Erythroblast (primary cell): Measurements from ENCODE around the gene USP6.
"Not testable (repeated sequence)": the region's sequence is repeated elsewhere in the genome, so short reads cannot be mapped to it uniquely, and the experiment has no call there.

ENCODE experiments used
- DNase-seq, 2 experiments: peaks; one replicate each; lab custom pipeline; 2025; lab: John Stamatoyannopoulos, UW
- GATA1 ChIP-seq: IDR thresholded peaks from 2 replicates; pipeline ENCODE4 v1.6.1; 2011; ENCODE audit warnings: low read depth, mild to moderate bottlenecking, control low read depth, low read length, moderate library complexity
- POLR2A ChIP-seq: IDR thresholded peaks from 2 replicates; pipeline ENCODE4 v1.6.1; 2011; ENCODE audit warnings: mild to moderate bottlenecking, low read length

USP6 gene

DNA sequence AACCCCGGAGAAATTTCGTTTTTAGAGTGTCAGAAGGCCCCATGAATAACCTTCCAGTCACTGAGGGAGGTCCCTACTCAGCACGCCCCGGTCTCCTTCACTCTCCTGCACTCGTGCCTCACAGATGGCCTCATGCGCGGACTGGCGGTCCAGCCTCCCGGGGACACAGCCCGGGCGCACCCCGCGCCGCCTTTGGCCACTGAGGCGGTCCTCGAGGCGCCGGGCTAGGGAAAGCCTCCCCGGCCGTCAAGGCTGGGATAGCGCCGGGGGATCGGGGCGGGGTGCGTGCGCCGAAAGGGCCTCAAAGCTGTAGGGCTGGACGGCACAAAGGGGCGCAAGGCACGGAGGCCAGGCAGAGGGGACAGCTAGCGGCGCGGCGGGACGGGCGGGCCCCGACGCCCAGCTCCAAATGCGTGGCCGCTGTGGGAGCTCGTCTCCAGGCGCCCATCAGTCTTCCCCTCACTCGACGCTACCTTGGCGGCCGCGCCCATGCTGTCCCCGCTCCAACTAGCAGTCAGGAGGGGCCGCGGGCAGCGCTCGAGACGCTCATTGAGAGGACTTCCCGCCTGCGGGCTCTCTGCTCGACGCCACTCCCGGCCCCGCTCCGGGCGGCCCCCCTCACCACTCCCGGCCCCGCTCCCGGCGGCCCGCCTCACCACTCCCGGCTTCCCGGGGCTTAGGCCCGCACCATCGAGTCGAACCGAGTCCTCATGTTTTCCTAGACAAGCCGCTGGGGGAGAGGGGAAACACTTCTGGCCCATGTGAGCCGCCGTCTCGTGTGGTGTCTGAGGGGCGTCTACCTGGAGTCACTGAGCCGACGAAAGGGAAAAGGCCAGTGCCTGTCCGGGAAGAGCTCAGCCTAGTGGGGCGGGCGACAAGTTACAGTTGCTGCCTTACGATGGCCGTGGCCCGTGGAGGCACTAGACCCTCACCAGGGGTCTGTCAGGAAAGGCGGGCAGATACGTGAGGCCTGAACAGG is at the start of gene USP6:
Gene USP6, plus strand, starts transcription at position 360 of the 979 bp plus-strand sequence. CDS start 14,336 bp downstream, outside the sequence.
- DNase-seq: peak in 1 of 2 experiments; percentile 24
- TF ChIP-seq POLR2A (no peak), GATA1 (no peak)

DNA sequence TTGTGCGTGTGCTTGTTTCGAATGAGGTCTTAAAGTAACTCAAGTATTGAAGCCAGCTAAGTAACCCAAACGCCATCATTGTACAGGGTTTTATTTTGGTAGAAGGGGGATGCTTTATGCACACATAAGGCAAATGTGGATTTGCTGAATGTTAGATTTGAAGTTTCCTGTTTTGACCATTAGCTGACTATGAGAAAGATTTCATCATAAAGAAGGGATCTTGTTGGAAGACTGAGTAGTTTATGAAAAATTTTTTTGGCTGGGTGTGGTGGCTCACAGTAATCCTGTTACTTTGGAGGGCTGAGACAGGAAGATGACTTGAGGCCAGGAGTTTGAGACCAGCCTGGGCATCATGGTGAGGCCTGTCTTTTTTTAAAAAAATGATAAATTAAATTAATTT is 47.6 kb upstream of the USP6 start:
- TF ChIP-seq POLR2A (no peak), GATA1 (no peak)
- DNase-seq: no peak

DNA sequence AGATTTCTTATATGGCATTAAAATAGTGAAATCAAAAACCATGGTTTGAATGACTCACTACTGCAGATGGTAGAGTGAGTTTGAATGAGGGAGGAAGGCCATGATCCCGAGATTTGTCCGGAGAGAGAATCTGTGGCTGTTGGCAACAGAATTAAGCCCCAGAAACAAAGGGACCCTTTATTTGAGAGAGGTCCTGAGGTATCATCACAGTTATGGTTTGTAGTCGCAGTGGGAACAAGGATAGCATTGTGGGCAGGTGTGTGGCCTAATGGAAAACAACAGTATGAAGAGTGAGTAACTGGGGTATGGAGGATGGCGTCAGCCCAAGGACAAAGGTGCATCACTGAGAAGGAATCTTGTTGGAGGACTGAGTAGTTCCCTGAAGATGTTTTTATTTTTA is 46.1 kb upstream of the USP6 start:
- no peak for DNase-seq
- TF ChIP-seq GATA1: no peak
- no peak for TF ChIP-seq POLR2A

DNA sequence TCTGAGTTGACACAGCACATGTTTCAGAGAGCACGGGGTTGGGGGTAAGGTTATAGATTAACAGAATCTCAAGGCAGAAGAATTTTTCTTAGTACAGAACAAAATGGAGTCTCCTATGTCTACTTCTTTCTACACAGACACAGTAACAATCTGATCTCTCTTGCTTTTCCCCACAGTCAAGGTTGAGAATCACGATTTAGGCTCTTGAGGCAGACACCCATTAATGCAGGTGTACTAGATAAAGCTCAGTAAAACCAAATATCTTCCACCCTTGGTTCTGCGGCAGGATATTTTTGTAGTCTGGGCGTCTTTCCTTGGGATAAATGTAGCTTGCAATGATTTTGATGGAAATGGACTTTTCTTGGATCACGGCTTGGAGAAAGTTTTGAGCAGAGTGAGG is 40.4 kb upstream of the USP6 start:
- DNase-seq: not testable (repeated sequence)

DNA sequence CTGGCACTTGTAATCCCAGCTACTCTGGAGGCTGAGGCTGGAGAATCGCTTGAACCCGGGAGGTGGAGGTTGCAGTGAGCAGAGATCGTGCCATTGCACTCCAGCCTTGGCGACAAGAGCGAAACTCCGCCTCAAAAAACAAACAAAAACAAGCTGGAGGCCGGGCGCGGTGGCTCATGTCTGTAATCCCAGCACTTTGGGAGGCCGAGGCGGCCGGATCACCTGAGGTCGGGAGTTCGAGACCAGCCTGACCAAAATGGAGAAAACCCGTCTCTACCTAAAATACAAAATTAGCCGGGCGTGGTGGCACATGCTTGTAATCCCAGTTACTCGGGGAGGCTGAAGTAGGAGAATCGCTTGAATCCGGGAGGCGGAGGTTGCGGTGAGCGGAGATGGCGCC is 38.6 kb upstream of the USP6 start:
- not testable (repeated sequence) for DNase-seq

DNA sequence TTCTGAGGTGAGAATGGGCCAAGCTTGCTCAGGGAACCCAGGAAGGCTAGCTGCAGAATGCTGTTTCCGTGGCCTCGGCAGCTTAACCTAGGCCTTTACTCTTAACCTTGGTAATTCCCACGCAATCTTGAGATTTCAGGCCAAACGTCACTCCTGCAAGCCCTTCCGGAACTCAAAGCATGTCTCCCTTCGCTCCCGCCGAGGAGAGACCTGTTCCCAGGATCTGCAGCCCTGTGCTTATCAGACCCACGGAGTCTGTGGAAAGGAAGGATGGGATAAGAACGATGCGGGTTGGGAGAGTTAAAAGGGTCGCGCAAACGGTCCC is 38.1 kb upstream of the USP6 start:
- DNase-seq: no peak
- TF ChIP-seq POLR2A (no peak), GATA1 (no peak)

DNA sequence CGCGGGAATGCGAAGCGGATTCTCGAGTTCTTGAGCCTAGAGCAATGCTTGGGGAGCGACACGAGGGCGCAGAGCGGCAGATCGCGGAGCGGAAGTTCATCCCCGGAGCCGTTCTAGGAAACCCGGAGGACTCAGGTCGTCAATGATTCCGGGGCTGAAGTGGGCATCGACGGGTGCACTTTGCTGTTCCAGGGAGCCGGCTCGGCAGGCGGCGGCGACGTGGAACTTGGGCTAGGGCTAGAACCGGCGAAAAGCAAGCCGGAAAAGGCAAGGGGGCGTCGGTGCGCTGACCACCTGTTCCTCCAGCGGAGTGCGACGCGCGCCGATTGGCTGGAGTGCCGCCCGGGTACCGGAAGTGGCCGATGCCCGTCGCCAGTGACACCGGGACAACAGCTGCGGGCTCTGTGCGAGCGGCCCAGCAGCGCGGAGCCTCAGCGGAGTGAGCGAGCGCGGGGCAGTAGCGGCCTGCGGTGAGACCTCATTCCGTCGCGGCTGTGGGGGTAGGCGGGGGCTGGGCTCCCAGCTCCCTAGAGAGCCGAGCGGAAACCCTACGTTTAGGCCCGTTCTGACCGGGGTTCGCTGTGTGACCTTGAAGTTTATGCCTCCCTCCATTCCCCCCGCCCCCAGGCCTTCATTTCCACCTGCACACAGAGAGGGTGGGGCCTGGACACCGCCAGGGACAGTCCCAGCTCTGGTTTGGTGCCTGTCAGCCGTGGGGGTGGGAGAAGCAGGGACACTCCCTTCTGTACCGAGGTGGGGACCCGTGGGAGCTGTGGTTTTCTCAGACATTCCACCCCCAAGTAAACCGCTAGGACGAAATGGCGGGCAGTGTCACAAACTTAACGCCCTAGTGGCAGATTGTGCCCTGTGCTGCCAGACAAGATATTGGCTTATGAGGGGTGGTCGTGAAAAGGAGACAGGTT is 37.5 kb upstream of the USP6 start, which contains the start of gene ZFP3:
Gene ZFP3, plus strand, starts transcription at position 362 of the 923 bp plus-strand sequence. CDS start 13,038 bp downstream, outside the sequence.
- peak; percentile 75 to 78 for DNase-seq
- TF ChIP-seq GATA1 (no peak), POLR2A (peak; percentile 44)

DNA sequence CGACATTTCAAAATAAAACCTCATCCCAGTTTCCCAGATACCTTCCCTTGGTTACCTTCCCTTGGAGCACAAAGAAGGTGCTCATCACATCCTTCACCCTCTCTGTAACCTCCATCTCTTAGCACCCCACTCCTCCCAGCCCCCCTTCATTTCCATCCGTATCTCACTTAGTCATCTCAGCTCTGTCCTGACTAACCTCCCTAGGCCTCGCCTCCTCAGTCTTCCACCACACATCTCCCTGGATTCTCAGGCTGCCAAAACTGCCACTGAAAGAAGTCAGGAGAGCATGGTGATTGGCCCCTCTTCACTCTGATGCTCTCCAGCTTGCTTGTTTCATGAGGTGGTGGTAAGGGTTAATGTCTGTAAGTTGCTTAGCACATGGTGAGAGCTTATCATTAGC is 35.2 kb upstream of the USP6 start:
- TF ChIP-seq POLR2A (no peak), GATA1 (no peak)
- no peak for DNase-seq

DNA sequence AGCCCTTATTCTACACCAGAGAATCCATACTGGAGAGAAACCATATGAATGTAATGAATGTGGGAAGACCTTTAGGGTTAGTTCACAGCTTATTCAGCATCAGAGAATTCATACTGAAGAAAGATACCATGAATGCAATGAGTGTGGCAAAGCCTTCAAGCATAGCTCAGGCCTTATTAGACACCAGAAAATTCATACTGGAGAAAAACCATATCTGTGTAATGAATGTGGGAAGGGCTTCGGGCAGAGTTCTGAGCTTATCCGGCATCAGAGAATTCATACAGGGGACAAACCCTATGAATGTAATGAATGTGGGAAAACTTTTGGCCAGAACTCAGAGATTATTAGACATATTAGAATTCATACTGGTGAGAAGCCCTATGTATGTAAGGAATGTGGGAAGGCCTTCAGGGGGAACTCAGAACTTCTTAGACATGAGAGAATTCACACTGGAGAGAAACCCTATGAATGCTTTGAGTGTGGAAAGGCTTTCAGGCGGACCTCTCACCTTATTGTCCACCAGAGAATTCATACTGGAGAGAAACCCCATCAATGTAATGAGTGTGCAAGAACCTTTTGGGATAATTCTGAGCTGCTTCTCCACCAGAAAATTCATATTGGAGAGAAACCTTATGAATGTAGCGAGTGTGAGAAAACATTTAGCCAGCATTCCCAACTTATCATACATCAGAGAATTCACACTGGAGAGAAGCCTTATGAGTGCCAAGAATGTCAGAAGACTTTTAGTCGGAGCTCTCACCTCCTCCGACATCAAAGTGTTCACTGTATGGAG is 23.4 kb upstream of the USP6 start:
- DNase-seq: no peak
- TF ChIP-seq GATA1 (no peak), POLR2A (no peak)

DNA sequence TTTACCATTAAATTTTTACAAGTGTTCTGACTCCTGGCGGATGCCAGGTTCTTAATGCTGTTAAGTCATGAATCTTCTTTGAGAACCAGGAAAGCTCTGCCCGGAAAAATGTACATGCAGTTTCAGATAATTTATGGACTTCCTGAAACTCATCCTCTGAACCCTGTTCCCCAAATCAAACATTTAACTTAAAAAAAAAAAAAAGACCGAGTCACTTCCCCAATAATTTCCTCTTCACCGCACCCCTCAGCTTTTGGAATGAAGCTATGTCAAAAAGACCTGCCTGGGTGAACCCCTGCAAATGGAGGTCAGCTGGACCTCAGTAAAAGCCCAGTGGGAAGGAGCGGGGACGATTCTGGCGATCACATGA is 19.1 kb upstream of the USP6 start:
- TF ChIP-seq GATA1 (no peak), POLR2A (no peak)
- DNase-seq: no peak

DNA sequence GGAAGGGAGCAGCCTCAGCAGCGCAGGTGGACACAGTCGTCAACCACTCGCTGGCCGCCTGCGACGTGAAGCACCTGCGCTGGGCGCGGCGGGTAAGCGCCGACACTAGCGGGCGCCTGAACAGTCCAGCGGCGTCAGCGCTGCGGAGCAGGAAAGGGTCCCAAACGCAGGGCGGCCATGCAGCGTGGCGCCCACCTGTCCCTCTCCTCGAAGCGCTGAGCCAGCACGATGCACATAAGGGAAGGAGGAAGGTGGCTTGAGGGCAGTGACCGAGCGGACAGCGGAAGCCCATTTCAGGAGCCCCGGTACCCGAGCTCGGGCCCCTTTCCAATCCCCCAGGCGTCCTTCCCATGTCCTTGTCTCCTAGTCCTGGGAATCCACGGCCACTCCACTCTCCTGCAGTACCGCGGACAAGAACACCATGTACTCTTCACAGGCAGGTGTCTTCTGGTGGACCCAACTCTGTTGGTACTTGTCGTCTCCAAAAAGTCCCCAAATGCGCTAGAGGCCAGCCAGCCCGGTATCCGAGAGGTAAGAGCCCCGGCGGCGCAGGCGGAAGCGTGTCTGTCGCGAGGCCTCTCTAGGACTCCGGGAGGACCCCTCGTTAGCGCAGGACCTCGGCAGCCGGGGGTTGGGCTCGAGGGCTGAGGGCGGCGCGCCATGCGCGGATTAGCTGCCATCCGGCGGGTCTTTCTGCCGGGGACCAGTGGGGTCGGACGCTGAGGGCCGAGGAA is 18.6 kb upstream of the USP6 start:
- peak in 1 of 2 experiments; percentile 12 for DNase-seq
- TF ChIP-seq GATA1 (no peak), POLR2A (no peak)

DNA sequence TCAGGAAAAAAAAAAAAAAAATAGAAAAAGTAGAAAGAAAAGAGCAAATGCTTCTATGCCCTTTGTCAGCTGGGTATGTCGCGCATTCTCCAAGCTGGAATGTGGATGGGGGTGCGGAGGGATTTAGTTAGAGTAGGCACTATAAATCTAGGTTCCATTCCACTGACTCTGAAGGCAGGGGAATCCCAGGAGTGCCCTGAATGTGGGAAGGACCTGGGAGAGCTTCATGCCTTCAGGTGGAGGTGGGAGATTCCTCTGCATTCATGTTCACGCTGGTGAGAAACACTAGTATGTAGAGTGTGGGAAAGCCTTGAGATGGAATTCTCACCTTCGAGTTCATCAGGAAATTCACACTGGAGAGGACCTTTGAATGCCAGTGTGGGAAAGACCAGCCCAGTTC is 16.6 kb upstream of the USP6 start:
- no peak for DNase-seq
- no peak for TF ChIP-seq GATA1
- TF ChIP-seq POLR2A: no peak

DNA sequence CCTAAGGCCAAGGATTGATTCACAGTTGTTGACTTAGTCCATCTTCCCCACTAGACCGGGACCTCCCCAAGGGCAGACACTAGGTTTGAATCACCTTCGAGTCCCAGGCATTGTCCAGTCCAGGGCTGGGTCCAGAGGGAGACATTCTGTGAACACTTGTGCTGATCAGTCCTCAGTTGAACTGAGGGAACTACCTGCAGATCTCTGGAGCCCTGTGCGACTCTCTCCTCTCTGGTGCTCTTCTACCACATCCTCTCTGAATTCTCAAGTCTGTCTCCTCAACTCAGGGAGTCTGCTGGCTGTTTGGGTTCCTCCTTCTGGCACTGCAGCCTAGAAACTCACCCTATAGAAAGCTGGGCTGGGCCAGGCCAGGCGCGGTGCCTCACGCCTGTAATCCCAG is 15.0 kb upstream of the USP6 start:
- no peak for DNase-seq
- TF ChIP-seq POLR2A: no peak
- TF ChIP-seq GATA1: no peak
